ENCODE data around the gene EIF4EBP2.

The EIF4EBP2 gene

DNA sequence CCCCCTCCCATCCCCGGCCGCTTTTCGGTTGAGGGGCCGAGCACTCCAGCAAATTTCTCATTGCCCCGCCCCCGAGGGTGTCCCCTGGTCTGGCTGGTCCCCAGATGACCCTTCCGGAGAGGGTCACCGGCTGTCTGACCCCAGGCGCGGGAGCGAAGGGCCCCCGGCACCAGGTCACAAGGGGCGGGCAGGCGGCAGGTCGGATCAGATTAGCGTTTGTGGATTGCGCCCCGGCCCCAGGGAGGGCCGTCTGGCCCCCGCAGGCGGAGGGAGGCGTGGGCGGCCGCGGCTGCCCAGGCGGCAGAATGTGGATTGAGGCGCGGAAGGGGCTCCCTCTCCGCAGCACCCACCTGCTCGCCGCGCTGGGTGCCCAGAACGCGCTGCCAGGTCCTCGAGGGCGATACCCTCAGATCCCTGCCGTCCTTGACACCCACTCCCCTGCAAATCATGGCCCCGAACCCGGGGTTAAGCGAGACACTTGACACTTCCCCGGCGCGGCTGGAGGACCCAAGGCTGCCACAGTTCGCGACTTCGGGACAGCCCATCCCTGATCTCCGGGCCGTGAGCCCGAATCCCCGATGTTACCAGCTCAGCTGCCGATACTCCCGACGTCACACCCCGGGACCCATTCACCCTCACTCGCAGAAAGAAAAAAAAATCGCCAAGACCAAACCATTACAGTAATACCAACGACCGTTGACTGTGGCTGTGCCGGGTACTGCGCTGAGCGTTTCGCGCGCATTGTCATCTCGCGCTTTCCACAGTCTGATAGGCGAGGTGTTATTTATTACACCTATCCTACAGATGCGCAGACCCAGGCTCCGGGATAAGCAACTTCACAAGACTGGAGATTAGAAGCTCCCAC, 36.6 kb downstream of the EIF4EBP2 start:
- no peak for DNase-seq (ENCODE audit: low read depth)
- TF ChIP-seq CTCF (IDR thresholded peaks at IDR 0.05; ENCODE audit: low read depth, low read length, missing control alignments) = no peak
- no peak overlapping the region for H3K4me3 ChIP-seq (ENCODE audit: low read depth, low read length)

DNA sequence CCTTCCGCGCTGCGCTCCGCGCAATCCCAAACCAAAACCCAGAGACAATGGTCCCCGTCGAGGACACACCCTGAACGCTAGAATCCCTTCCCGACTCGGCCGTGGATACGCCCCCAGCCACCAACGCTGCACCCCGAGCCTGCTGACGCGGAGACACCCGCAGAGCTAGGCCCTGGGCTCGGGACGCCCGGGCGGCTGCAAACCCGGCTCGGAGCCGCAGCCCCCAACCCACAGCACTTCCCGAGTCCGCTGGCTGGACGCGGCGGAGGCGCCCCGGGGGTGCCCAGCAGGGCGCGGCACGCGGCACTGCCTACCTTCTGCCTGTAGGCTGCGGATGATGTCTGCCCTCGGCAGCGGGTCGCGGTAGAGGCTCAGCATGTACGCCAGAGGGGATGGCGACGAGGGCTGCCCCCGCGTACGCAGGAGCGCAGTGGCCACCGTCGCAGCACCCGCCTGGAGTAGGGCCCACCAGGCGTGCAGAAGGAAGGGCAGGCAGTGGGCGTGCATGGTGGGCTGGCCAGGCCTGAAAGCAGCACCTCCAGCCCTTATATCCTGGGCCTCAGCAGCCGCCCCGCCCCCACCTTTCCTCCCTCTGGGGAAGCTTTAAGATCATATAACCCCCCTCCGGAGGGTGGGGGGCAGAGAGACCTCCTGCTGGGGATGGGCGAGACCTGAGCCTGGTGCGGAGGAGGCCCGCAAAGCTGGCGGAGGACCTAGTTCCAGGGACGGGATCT, 37.4 kb downstream of the EIF4EBP2 start, which contains the start of gene NODAL:
Gene NODAL (minus strand): TSS at position 521 of the 734 bp plus-strand sequence. CDS start 14 bp downstream, at position 507.
- H3K4me3 ChIP-seq (ENCODE audit: low read depth, low read length) = no peak within 1 kb of the TSS
- DNase-seq (ENCODE audit: low read depth) = no peak
- TF ChIP-seq CTCF (IDR thresholded peaks at IDR 0.05; ENCODE audit: low read depth, low read length, missing control alignments) = no peak

GRCh38 chr10:70441895-70442309, 38.0 kb downstream of the EIF4EBP2 start:
- DNase-seq (ENCODE audit: low read depth) = no peak
- TF ChIP-seq CTCF (IDR thresholded peaks at IDR 0.05; ENCODE audit: low read depth, low read length, missing control alignments) = no peak
- no peak overlapping the region for H3K4me3 ChIP-seq (ENCODE audit: low read depth, low read length)

- H3K4me3 ChIP-seq (ENCODE audit: low read depth, low read length) = no peak overlapping the region
- no peak for DNase-seq (ENCODE audit: low read depth)
- no peak for TF ChIP-seq CTCF (IDR thresholded peaks at IDR 0.05; ENCODE audit: low read depth, low read length, missing control alignments)
Measured at GRCh38 chr10:70442332-70442988, 38.5 kb downstream of the EIF4EBP2 start.

DNA sequence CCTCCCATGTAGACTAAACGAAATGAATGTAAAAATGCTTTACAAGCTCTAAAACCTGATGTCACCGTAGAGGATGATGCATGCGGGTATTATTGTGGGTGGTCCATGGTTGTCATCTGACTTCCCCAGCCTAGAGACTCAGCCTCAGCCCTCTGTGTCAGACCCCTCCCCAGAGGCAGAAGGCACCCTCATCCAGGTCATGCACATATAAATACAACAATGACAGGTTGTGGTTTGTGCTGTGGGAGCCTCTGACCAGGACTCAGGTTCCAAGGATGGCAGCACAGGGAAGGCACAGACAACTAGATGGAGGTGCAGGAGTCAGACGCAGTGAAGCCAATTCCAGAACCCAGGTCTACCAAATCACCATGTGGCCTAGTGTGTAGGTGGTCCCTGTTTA, 40.8 kb downstream of the EIF4EBP2 start:
- no peak for TF ChIP-seq CTCF (IDR thresholded peaks at IDR 0.05; ENCODE audit: low read depth, low read length, missing control alignments)
- no peak for DNase-seq (ENCODE audit: low read depth)
- no peak overlapping the region for H3K4me3 ChIP-seq (ENCODE audit: low read depth, low read length)

- no peak for TF ChIP-seq CTCF (IDR thresholded peaks at IDR 0.05; ENCODE audit: low read depth, low read length, missing control alignments)
Measured at GRCh38 chr10:70445718-70446657, 42.0 kb downstream of the EIF4EBP2 start.

More at GRCh38 chr10:70445718-70446657, 42.0 kb downstream of the EIF4EBP2 start:
- no peak overlapping the region for H3K4me3 ChIP-seq (ENCODE audit: low read depth, low read length)
- DNase-seq (ENCODE audit: low read depth) = no peak
